ENCODE results near the gene ZBTB20.

Gene ZBTB20

GRCh38 chr3:114660124-114660523 is 487.0 kb downstream of the ZBTB20 start:
- no peak for DNase-seq

- no peak for DNase-seq
Observed at GRCh38 chr3:114659109-114660061, 487.7 kb downstream of the ZBTB20 start.

GRCh38 chr3:114651555-114651954 is 495.5 kb downstream of the ZBTB20 start:
- DNase-seq: no peak

DNA sequence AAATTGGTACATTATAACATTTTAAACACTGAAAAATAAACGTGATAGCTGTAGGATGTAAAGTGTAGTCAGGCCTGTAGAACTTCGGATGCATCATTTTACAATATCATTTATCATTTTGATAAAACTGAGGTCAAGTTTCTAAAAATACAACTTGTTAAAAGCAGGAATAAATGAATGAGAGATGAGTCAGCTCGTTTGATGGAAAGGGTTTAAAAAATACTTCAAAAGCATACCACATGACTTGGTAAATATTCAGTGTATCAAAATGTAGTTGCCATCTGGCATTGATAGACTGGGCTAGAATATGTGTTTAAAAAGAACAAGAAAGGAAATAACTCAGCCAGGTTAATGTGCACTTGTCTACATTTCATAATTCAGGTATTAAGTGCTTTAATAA is 496.3 kb downstream of the ZBTB20 start:
- no peak for DNase-seq

GRCh38 chr3:114649331-114649730 is 497.8 kb downstream of the ZBTB20 start:
- DNase-seq: no peak

DNA sequence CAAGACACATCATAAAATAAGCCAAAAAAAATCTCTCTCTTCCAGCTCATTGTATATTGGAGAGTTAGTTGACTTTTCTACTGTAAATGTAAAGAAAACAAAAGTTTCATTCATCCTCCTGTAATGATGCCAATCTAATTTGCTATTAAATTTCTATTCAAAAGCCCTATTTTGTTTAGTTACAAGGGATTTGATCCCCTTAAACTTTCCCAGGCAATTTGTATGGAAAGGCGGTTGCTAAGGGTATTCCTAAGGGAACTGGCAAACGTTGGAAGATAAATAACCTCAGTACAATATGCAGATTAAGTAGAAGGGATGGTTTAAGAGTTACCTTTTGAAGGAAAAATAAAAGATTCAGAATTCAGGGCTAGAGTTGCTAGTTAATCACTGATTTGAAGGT is 500.6 kb downstream of the ZBTB20 start:
- DNase-seq: no peak

DNA sequence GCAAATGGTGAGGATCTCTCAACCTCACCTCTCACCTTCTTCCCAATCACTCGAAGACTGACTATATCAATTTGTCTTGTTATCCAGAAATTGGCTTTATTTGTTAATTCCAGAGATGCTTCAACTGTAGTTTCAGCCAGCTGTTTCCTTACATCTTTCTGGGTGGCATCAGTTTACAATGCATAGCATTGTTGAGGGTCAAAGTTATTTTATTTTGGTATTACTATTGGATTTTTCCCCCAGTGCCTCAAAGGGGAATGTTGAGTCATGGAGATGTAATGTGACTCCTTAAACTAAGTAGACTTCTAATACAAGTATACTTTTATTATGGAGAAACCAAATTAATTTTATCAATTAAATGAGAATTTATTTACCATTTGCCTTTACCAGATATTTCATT is 501.7 kb downstream of the ZBTB20 start:
- DNase-seq: no peak

DNA sequence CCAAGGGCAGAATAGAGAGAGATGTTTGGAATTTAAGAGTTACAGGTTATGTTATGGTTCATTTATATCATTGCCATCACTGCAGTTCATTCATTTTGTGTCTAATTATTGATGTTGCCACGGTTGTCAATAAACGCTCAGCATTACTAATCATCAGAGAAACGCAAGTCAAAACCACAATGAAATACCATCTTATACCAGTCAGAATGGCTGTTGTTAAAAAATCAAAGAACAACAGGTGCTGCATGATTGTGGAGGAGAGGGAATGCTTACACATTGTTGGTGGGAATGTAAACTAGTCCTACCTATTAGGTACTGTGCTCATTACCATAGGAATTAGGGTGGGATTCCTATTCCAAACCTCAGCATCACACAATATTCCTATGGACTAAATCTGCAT is 502.7 kb downstream of the ZBTB20 start:
- no peak for DNase-seq

DNA sequence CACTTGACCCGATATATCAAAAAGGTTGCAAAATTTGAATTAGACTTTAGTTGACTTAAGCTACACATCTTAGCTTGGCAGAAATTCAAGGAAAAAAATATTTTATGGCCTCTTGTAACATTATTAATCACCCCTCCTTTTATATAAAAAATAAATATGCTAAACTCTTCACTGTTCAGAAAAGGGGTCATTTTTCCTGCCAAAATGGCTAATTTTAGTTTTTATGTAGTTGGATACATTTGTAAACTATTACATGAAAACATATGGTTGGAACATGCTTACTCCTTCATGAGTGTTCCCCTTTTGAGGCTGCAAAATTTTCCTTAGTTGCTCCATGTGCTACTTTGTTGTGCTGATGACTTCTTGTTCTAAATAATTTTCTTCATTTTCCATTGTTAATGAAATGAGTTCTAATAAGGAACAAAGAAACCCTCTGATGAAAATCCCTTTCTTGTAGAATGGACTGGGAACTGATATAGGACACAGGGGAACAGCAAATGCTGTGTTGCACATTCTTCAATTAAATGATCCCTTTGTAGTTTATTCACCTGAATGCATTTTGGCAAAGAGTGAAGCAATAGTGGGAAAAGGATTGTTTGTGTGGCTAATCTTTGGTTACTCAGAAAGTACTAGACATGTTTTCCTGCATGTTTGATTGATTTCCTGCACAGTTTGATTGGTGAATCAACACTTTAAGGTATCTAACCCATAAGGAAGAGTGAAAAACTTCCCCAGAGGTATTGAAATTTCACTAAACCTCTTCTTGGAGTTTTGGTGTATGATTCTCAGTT is 503.9 kb downstream of the ZBTB20 start:
- no peak for DNase-seq

GRCh38 chr3:114640126-114640525 is 507.0 kb downstream of the ZBTB20 start:
- DNase-seq: no peak

DNA sequence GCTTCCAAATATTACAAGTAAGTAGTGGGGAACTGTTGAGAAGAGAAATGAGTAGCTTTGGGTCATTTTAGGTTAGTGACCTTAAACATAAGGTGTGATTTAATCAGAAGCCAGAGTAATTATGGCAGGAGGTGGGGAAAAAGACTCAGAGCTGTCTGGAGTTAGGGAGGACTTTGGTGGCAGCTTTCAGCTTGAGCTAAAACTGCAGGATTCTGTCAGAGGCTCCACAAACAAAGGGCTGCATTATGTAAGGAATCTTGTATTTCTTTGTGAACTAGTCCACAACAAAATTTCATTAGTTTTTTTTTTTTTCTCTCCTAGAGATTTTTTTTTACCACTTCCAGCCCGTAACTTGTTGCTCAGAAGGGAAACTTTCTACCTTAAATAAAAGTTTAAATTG is 507.9 kb downstream of the ZBTB20 start:
- DNase-seq: no peak

GRCh38 chr3:114635878-114636277 is 511.2 kb downstream of the ZBTB20 start:
- no peak for DNase-seq

DNA sequence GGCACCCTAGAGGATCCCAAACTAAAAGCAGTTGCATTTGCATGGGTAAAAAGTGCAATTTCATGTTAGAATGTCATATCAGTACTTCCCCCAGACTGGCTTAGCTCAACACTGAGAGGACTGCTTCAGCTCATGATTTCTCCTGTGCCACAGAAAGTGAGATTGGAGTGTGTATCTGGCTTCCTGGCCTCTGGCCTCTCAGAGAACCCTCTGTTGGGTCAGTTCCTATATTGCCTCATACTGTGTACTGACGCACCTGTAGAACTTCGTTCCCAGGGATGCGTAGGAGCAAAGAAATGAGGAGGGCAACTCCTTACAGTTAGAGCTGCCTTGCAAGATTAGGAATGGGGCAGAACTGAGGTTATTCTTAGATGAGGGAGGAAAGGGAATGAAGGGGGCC is 512.5 kb downstream of the ZBTB20 start:
- no peak for DNase-seq

- DNase-seq: no peak
Observed at GRCh38 chr3:114632757-114633424, 514.2 kb downstream of the ZBTB20 start.

GRCh38 chr3:114627770-114628169 is 519.3 kb downstream of the ZBTB20 start:
- no peak for DNase-seq

- DNase-seq: no peak
Observed at GRCh38 chr3:114626751-114627150, 520.3 kb downstream of the ZBTB20 start.

DNA sequence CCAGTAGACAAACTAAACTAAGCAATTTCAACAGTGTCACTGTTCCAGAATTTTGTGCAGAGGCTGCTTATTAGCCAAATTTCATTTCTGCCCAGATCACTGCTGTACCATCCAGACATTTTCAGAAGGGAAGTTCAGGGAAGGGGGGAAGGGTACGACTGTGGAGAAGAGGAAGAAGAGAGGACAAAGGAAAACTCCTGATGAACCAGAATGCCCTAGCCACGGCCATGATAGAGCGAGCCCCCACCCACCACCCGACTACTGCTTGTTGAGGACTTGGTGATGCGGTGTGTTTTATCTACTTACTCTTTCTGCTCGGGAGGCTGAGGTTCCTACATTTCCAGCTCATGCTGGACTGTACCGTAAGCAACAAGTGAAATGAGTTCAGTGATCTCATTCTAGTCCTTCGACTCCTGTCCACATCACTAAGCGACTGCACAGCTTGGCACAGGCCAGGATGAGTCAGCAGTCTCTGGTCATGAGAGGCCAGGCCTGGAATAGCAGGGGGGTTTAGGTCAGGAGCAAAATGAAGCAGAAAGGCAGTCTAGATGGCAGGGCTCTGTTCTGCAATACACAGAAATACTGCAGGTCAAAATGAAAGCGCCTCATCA is 522.4 kb downstream of the ZBTB20 start:
- DNase-seq: no peak

DNA sequence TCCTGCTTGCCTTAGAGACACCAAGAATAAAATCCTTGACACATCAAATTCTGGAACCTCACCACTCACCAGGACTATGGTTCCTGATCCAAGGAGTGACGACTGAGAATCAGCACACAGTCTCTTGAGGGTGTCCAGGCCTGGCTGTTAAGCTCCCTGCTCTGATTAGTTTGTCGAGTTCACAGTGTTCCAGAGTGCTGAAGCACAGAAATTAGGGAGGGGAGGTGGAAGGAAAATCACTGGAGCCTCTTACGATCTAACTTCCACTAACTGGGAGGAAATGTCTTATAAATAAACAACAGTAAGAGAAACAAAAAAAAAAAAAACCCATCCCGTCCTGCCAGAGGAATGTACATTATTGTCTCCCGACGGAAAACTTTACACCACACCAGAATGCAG is 523.0 kb downstream of the ZBTB20 start:
- DNase-seq: no peak

- no peak for DNase-seq
Observed at GRCh38 chr3:114623420-114624046, 523.6 kb downstream of the ZBTB20 start.

- DNase-seq: no peak
Observed at GRCh38 chr3:114622001-114622400, 525.1 kb downstream of the ZBTB20 start.

GRCh38 chr3:114619771-114620170 is 527.3 kb downstream of the ZBTB20 start:
- DNase-seq: no peak

DNA sequence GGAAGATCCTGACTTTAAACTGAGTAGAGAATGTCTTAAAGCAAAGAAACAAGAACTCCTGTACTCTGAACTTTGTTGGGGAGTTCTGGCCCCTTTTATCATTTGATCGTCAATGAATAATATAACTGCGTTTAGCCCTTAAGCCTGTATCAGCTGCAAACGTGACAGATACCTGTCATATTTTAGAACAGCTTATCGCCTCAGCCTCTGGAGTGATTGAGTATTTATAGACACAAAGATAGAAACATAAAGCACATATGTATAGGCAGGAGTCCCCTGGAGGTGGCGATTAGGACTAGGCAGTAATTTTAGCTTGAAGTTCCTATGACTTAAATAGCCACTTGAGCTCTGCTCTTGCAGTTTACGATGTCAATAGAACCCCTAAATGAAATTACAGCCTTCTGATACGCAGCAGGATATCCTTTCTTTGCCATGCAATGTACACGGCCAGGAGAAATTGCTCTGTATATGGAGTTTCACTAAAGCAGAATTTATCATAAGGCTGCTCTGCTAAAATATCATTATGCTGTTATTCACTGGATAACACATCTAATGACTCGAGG is 531.5 kb downstream of the ZBTB20 start:
- no peak for DNase-seq
